ENCODE measurements around the gene FBXL22.
A peak's percentile ranks its signal among the peaks of the same experiment; 100 is the strongest.
"Not testable (repeated sequence)": the region's sequence is repeated elsewhere in the genome, so short reads cannot be mapped to it uniquely, and the experiment has no call there.

The FBXL22 gene

DNA sequence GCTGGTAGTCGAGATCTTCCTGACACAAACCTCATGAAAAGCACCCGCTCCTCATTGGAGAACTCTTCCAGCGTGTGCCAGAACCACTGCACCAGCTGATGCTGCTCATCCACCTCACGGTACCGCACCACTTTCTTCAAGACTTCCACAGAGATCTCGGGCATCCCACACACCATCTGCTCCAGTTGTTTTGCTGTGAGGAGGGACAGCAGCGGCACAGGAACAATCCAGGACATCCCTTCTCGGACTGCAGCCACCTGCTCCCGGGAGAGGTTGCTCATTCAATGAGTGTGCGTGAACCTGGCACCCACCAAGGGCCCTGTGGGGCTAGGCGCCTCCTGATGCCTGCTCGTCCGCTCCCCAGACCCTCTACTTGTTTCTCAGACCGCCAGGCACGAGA is 15.1 kb downstream of the FBXL22 start:
- DNase-seq (ENCODE audit: low read depth in 2 of 2) = no peak

- no peak for DNase-seq (ENCODE audit: low read depth in 2 of 2)
Observed at GRCh38 chr15:63615935-63616334, 18.7 kb downstream of the FBXL22 start.

GRCh38 chr15:63617147-63617546 is 20.0 kb downstream of the FBXL22 start:
- not testable (repeated sequence) for DNase-seq (ENCODE audit: low read depth in 2 of 2)

DNA sequence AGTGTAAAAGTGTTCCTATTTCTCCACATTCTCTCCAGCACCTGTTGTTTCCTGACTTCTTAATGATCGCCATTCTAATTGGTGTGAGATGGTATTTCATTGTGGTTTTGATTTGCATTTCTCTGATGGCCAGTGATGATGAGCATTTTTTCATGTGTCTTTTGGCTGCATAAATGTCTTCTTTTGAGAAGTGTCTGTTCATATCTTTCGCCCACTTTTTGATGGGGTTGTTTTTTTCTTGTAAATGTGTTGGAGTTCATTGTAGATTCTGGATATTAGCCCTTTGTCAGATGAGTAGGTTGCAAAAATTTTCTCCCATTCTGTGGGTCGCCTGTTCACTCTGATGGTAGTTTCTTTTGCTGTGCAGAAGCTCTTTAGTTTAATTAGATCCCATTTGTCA is 20.4 kb downstream of the FBXL22 start:
- DNase-seq (ENCODE audit: low read depth in 2 of 2) = not testable (repeated sequence)

GRCh38 chr15:63620760-63621159 is 23.6 kb downstream of the FBXL22 start:
- not testable (repeated sequence) for DNase-seq (ENCODE audit: low read depth in 2 of 2)

DNA sequence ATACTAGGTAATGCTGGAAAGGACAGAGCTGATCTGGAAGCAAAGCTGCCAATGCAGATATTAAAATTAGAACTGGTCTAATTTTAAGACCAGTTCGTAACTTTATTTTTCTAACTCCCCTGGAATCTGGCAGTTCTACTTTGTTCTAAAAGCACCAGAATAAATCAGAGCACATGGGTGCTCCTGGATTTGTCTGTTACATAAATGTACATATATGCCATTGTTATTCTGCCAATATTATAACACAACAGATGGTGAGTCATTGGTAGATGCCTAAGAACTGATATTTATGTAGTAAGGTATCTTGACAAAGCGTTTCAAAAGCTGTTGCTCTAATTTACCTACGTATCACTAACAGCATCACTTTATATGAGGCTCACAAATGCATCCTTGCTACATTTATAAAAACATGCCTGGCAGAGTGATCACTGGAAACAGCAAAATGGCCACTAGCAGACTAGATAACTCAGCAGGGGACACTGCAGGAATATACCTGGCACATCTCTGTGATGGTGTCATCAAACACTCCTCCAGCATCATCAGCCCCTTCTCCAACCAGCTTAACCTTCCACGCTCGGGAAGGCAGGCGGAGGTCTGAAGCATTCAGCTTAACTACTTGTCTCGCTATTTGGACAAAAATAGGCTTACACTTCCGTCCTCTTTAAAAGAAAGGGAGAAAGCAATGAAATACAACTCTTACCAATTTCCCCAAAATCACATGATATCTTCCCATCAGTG is 26.2 kb downstream of the FBXL22 start:
- no peak for DNase-seq (ENCODE audit: low read depth in 2 of 2)

DNA sequence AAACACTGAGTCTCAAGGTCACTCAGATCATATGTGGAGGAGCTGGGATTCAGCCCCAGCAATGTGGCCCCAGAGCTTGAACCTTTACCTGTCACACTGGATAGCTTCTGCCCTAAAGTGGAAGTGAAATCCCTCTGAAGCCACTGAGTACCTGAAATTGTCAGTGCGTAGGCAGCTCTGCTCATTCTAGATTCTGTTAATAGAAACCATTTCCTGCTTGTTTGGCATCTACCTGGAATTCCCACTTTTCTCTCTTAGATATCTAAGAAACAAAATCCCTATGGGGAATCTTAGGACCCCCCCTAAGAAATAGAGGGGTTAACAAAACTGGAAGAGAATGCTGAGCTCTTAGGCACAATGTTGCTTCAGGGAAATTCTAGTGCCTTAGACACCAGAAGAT is 29.8 kb downstream of the FBXL22 start:
- DNase-seq (ENCODE audit: low read depth in 2 of 2) = no peak

DNA sequence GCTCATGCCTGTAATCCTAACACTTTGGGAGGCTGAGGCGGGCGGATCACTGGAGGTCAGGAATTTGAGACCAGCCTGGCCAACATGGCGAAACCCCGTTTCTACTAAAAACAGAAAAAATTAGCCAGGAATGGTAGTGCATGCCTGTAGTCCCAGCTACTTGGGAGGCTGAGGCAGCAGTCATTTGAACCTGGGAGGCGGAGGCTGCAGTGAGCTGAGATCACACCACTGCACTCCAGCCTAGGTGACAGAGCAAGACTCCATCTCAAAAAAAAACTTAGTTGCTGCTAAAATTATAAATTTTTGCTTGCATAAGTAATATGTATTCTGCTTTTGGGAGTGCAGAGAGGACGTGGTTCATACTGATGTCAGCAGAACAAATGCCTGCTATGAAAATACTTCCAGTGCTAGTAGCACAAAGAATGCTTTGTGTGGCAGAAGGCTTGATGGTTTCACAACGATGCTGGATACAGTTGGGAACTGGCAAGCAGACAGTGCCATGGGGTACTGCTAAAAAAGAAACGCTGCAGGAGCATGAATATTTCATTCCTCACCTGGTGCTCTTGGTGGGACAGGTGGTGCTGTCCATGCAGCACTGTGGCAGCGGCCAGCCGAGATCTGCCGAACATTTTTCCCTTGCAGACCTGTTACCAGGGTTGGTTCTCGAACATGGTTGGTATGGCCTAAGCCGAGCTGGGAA is 31.1 kb downstream of the FBXL22 start:
- DNase-seq (ENCODE audit: low read depth in 2 of 2) = no peak

DNA sequence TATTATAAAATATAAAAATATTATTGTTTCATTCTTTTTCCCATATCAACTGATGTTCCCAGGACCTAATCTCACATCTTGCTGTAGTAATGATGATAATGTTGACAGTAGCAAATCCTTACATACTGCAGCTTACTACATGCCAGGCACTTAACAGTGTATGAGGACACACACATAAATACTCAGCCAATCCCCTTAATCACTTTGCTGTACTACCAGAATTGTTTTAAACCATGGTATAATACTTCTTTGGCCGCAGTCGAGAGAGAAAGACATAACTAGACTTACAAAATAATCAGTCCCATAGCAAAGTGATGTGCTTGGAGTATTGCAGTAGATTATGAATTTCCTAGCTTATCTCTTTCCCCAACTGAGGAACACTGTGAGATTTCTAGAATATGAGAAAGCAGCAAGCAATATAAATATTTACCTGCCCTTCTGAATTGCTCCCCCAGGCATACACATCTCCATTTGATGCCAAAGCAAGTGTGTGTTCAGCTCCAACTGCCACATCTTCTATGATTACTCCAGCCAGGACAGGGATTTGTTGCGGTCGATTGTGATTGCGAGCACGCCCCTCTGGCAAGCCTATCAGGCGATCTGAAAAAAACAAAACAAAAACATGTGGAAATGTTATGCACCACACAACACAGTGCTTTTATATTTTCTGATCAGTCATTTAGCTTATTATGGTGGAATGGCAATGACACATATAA is 33.0 kb downstream of the FBXL22 start:
- DNase-seq (ENCODE audit: low read depth in 2 of 2) = no peak

DNA sequence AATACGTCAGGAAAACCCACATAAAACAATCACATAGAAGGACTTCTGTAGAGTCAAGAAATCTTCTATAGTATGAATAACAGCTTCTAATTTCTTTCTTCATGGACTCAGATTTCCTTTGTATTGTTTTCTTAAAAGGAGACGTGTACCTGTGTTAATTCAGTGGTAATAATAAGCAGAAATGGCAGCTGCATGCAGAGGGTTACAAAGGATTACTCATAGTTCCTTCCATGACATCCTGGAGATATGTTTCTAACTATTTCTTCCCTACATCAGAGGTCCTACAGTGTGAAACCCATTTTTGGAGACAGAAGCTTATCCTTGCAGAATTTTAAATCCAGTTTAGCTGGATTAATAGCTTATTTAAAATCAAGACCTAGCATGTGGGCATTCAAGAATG is 36.1 kb downstream of the FBXL22 start:
- DNase-seq (ENCODE audit: low read depth in 2 of 2) = no peak

DNA sequence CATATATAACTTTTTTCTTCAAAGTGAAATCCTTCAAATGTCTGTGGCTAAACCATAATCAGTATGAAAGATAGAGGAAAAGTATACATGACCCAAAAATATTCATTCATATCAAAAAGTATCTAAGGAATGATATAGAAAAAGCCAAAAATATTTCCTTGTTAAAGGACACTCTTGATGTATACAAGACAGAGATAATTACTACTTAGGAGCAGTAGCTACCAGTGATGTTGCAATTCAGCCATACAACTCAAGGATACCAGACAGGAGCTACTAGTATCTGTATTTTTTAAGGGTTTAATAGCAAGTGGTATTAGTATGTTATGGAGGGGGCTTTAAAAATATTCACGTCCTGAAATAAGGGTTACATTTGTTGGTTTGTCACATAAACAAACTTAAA is 37.0 kb downstream of the FBXL22 start:
- DNase-seq (ENCODE audit: low read depth in 2 of 2) = peak in 1 of 2 experiments; percentile 0

DNA sequence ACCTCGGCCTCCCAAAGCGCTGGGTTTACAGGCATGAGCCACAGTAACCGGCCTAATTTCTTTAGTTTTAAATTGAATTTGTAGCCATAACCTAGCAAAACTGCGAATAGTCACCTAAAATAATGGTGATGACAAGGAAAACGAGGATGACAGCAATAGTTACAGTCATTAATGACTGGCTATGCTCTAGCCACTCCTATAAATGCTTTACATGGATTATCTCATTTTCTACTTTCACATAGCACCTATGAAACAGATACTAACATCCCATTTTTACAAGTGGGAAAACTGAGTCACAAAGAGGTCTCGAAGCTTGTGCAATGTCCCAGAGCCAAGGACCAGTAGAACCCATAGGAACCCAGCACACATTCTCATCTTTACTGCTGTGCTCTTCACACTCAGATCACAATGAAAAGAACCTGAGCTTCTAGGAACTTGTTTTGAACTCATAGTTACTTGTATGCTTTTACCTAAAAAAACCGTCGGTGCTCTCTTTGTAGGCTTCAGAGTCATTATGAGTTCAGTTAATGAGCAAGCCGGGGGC is 39.4 kb downstream of the FBXL22 start:
- no peak for DNase-seq (ENCODE audit: low read depth in 2 of 2)

GRCh38 chr15:63638839-63639238 is 41.7 kb downstream of the FBXL22 start:
- no peak for DNase-seq (ENCODE audit: low read depth in 2 of 2)

- no peak for DNase-seq (ENCODE audit: low read depth in 2 of 2)
Observed at GRCh38 chr15:63640146-63640545, 43.0 kb downstream of the FBXL22 start.
